Measurements from ENCODE around the gene LRP8.

LRP8 gene

DNA sequence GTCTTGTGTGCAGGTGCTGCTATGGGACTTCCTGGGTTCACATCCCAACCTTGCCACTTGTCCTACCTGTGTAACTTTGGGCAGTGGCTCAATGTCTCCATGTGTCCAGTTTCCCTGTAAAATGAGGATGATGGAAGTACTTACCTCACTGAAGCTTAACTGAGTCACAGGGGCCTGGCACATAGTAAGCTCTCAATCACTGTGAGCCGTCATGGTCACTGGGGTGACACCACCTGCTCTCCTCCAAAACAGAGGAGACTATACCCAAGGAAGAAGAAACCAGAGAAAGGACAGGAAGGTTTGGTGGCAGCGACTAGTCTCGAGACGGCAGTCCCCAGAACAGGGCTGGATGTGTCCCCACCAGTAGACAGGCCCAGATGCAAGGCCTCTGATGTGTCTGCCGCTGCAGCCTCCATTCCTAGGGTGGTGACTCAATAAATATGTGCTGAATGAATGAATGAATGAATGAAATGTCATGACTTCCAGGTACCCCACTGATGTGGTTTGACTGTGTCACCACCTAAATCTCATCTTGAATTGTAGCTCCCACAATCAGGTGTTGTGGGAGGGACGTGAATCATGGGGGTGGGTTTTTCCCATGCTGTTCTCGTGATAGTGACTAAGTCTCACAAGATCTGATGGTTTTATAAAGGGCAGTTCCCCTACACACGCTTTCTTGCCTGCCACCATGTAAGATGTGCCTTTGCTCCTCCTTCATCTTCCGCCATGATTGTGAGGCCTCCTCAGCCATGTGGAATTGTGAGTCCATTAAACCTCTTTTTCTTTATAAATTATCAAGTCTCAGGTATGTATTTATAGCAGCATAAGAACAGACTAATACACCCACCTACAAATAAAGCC, 13.0 kb upstream of the LRP8 start:
- peak in 2 of 3 donors; percentile 16 to 27 for DNase-seq (ENCODE audit: low read depth in 2 of 3, low spot score in 1 of 3)

DNA sequence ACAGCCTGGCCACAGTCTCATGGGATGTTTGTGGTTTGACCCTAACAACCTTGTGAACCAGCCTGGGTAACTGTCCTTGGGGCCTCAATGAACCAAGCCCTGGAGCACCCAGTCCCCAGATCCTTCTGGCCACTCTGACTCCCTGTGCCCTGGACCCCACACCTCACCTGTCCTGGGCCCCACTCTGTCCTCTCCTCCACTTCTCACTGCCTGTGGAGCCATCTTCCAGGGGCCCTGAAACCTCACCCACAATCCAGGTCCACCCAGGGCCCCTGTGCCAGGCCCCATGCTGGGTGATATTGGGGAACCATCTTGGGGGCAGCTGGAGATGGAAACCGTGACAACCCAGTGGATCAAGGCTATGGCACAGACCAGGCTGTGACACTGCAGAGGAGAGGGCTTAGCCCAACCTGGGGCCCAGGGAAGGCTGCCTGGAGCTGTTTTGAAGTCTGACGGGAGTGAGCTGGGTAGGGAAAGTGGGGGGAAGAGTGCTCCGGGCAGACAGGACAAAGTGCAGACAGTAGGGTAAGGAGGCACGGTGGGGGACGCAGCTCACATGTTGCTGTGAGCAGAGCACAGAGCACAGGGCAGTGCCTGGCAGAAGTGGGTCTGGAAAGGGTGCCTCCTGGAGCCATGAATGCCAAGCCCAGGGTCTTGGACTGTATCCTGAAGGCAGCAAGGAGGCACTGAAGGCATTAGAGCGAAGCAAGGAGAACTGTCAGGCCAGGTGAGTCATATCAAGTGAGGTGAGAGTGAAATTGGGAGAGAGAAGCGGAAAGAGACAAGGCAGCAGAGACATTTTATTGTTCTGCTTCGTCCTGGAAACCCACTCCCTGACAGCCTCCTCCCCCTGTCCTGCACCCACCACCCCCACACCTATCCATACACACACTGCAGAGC, 12.1 kb upstream of the LRP8 start:
- no peak for DNase-seq (ENCODE audit: low read depth in 2 of 3, low spot score in 1 of 3)

DNA sequence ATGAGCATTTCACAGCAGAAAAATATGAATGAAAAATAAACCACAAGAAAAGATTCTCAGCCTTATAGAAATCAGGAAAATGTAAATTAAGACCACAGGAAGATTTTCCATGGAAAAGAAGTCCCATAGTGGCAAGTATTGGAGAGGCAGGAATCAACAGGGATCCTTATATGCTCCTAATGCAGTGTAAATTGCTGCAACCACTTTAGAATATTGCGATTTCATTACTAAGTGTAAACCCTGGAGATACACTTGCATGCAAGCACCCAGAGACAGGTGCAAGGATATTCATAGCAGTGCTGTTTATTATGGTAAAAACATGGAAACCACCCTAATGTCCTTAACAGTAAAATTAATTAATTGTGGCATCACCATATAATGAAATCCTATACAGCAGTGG, 10.6 kb upstream of the LRP8 start:
- no peak for DNase-seq (ENCODE audit: low read depth in 2 of 3, low spot score in 1 of 3)

DNA sequence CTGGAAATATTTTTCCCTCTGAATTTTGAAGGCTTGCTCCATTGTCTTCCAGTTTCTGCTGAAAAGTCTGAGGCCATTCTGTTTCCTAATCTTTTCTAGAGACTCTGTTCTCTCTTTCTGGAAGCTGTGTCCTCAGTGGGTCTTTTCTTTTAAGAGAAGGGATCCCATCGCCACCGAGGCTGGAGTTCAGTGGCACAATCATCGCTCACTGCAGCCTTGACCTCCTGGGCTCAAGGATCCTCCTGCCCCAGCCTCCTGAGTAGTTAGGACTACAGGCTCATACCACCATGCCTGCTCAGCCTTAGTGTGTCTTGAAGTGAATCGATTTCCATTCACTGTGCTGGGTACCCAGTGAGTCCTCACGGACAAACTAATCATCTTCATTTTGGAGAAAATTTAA, 9.6 kb upstream of the LRP8 start:
- DNase-seq (ENCODE audit: low read depth in 2 of 3, low spot score in 1 of 3) = no peak

DNA sequence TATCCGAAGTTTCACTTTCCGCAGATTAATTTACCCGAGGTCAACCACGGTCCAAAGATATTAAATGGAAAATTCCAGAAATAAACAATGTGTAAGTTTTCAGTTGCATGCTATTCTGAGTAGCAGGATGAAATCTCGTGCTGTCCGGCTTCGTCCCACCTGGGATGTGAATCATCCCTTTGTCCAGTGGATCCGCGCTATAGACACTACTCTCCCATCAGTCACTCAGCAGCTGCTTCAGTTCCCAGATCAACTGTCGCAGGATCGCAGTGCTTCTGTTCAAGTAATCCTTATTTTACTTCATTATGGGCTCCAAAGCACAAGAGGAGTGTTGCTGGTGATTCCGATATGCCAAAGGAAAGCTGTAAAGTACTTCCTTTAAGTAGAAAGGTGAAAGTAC, 8.3 kb upstream of the LRP8 start:
- DNase-seq (ENCODE audit: low read depth in 2 of 3, low spot score in 1 of 3) = no peak

DNA sequence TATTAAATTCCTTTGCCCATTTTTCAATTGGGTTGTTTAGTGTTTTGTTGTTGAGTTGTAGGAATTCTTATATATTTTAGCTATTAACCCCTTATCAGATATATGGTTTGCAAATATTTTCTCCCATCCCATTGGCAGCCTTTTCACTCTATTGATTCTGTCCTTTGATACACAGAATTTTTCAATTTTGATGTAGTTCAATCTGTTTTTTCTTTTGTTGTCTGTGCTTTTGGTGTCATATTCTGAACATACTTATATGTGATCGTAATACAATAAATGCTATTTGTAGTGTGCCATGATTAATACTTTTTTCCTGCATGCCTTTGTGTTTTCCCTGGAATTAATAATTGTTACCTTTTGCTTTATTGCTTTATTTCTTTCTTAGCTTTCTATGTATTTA, 7.8 kb upstream of the LRP8 start:
- no peak for DNase-seq (ENCODE audit: low read depth in 2 of 3, low spot score in 1 of 3)

DNA sequence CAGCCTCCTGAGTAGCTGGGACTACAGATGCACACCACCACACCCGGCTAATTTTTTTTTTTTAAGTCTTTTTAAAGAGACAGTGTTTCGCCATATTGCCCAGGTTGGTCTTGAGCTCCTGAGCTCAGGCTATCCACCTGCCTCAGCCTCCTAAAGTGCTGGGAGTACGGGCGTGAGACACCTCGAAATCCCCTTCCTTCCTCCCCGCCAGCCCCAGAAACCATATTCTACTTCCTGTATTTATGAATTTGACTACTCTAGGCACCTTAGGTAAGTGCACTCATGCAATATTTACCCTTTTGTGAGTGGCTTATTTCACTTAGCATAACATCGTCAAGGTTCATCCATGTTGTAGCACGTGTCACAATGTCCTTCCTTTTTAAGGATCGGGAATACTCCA, 6.9 kb upstream of the LRP8 start:
- DNase-seq (ENCODE audit: low read depth in 2 of 3, low spot score in 1 of 3) = no peak

DNA sequence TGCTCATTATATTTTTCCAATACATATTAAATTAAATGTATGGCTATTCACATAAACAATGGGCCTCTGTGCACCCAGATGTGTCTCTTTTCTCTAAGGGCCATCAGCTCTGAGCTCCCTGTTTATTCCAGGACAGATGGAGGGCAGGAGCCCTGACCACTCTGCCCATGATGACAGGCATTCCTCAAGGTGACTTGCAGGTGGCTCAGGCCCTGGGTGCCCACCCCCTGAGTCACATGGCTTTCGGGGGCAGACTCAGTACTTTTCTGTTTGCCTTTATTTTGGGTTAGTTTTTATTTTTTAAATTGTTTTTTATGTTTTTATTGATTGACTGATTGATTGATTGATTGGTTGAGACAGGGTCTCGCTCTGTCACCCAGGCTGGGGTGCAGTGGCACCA, 6.4 kb upstream of the LRP8 start:
- no peak for DNase-seq (ENCODE audit: low read depth in 2 of 3, low spot score in 1 of 3)

DNA sequence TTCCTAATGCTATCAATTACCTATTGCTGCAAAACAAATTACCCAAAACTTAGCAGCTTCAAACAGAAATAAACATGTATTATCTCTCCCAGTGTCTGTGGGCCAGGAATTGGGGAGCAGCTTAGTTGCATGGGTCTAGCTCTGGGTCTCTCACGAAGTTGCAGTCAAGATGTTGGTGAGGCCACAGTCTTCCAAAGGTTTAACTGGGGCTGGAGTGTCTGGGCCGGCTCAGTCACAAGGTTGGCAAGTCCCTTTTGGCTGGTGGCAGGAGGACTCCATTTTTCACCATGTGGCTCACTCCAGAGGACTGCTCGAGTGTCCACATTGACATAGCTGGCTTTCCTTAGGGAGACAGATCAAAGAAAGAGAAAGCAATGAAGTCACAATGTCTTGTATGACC, 5.0 kb upstream of the LRP8 start:
- no peak for DNase-seq (ENCODE audit: low read depth in 2 of 3, low spot score in 1 of 3)

DNA sequence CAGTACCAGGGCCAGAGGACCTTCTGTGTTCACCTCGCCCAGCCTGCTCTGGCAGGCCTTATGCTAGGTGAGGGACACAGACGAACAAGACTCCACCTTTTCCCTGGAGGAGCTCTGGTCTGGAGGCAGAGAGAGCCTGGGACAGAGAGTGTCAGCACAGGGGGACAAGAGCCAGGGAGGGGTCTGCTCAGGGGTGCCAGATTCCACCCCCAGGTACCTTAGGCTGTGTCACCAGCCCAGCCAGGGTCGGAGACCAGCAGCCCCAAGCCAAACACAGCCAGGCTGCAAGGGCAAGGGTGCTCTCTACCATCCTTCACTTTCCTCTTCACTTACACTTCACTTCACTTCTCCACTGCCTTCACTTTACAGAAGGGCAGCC, 4.3 kb upstream of the LRP8 start:
- no peak for DNase-seq (ENCODE audit: low read depth in 2 of 3, low spot score in 1 of 3)

DNA sequence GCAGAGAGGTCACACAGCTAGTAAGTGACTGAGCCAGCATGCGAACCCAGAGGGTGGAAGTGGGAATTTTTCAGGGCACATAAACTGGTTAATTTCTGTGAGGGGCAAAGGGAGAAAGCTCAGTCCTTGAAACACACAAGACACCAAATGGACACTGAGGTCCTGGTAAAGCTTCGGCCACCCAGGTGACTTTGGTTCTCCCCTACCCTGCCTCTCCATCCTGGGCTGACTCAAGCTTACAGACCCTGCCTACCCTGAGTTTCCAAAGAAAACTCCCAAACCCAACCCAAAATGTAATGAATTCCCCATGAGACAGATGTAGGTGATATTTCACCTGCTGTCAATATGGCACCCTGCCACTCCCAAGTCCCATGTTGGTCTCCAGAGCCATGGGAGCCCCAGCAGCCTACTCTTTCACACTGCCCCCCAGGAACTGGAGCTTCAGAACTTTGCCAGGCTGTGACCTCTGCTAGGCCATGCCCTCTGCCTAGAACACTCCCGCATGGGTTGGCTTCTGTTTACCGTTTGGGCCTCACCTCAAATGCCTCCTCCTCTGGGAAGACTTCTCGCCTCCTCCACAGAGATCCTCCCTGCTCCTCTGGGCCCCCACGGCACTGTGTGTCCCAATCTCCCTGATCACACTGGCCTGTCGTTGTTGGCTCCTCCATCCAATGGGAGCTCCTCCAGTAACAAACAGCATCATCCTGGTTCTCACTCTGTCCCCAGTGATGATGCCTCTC, 3.7 kb upstream of the LRP8 start:
- DNase-seq (ENCODE audit: low read depth in 2 of 3, low spot score in 1 of 3) = no peak

DNA sequence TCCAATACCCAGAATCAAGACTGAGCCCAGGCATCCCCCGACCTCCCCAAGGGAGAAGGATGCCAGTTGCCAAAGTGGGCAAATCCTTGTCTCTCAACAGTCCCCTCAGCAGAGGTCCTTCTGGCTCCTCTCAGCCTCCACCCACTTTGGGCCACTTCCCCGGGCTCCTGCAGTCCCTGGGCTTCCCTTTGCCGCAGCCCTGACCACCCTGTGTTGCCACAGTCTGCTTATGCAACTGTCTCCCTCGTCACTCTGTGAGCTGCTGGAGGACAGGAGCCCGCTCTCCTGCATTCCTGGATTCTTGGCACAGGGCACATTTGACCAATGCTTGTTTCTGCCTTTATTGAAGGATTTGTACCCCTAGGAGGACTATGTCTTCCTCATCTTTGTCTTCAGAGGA, 2.9 kb upstream of the LRP8 start:
- no peak for DNase-seq (ENCODE audit: low read depth in 2 of 3, low spot score in 1 of 3)

DNA sequence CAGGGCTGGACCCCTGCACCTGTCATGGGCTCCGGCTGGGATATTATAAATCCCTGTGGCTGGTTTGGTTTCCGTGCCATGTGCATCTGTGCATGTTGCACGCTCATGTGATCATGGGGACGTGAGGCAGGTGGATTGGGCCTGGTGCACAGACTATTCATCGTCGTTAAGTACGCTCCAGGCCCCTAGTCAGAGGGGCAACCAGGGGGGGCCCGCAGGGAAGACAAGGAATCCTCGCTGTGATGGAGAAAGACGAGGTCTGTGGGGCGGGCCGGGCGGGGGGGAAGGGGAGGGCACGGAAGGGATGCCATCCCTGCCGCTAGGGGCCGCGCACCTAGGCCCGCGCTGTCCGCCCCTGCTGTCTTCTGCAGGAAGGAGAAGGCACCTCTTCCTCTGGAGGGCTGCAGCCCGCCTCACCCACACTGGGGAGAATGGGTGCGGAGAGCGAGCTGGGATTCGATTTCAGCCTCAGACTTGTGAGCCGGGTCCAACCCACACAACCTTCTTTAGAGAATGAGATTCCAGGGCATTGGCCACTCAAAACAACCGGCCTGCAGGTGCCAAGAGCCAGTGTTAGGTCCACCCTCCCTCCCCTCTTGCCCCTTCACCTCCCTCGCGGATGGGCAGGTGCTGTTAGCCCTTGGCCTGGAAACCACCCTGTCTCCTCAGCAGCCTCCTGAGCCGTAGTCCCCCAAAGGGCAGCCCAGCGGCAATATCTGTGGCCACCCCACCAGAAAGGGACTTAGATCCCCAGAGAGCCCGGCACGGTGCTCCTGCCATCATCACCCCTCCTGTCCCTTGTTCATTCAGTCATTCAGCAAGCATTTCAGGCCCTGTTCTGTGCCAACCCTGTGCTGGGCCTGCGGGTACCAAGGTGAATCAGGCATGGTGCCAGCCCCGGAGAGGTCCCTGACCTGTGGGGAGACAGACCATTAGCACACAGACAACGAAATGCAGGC, 950 bp upstream of the LRP8 start:
- DNase-seq (ENCODE audit: low read depth in 2 of 3, low spot score in 1 of 3) = peak in 1 of 3 donors; percentile 24

DNA sequence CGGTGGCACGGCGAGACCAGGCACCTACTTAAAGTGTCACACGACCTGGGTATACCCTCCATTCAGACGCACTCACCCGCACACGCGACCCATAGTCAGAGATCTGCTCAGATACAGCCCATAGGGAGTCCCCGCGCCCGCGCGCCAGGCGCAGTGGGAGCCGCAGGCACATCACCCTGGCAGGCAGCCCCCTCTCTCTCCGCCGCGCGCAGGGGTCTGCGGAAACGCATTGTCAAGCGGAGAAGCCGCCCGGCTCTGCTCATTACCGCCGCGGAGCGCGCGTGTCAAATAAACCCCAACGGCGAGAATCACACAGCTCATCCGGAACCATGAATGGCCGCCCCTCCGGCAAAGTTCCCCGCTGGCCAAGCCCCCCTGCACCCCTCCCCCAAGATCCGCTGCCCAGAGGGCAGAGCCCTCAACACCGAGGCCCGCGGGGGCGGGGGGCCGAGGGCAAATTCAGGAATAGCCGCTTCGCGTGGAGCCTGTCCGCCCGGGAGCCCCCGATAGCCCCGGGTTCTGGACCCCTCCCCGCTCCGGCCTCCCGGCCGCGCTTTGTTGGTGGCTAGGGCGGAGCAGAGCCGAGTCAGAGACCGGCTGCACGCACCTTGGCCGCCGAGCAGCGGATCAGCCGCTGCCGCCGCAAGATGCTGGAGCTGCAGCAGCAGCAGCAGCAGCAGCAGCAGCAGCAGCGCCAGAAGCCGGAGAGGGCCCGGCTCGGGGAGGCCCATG, 522 bp downstream of the LRP8 start:
- DNase-seq (ENCODE audit: low read depth in 2 of 3, low spot score in 1 of 3) = peak; percentile 32 to 42 (median 36)

DNA sequence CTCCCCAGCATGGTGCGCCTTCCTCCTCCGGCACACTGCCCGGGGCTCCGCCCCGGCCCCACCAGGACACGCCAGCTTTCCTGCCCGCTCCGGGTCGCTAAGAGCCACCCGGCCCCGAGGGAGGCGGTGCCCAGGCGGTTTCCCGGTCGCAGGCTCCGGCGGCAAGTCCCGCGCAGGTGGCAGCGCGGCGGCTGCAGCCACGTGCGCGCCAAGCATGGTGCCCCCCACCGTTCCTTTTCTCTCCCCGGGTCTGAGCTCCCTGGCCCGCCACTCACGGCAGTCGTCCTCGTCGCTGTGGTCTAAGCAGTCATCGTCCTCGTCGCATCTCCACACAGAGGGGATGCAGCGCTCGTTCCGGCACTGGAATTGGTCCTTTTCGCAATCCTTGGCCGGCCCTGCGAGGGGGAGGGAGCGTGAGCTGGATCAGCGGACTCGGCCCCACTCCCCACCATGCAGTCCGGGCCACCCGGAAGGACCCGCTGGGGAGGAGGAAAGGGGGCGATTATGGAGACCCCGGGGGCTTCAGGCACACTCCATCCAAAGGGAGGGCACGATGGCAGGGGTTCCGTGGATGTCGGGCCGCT, 1.2 kb downstream of the LRP8 start:
- peak in 2 of 3 donors; percentile 30 to 65 for DNase-seq (ENCODE audit: low read depth in 2 of 3, low spot score in 1 of 3)

DNA sequence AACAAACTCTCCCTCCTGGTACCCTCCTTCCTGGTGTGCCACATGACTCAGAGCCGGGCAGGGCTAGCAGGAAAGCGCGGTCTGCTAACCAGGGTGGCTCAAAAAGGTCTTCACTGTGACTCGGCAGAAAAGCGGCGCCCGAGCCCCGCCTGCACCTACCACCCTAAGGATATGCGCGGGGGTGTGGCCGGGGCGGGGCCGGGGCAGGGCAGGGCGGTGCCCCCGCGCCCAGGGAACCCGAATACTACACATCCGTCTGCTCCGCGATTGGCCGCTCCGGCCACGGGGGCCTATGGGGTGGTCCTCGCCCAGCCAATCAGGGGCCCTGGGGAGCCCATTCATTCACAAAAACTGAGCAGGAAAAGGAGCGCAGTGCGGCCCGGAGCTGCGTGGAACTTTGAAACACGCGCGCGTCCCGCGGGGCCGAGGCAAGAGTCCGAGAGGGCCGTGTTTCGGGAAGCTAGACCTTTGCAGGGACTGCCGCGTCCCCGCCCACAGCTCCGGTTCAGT, 1.7 kb downstream of the LRP8 start:
- peak; percentile 90 to 96 (median 93) for DNase-seq (ENCODE audit: low read depth in 2 of 3, low spot score in 1 of 3)

DNA sequence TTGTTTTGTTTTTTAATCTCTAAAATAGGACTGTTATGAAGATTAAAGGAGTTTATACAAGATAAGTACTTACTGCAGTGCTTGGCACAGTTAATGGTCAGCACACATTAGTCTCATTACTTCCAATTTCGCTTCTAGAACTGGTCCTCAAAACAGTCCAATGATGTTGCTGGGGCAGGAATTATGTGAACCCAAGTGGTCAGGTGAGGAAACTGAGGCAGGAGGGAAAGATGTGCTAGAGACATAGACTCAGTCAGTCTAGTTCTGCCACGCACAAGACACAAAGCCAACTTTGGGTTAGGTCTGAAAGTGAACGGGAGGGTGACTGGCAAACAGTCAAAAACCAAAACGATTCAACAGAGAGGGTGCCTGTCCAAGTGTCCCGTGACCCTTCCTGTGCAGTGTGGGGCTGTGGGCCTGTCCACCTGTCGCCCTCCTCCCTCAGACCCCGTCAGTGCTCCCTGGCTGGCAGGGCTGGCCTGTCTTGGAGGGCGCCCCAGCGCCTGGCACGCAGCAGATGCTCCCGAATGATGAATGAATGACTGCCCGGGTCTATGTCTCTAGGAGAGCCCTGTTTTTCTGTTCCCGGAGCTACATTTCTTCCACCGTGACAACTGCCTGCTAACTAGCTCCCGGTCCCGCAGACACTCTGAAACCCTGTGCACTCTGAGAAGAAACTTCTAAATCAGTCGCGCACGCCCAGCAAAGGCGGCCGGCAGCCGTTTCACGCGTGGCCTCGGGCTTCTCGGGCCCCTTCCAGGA, 2.4 kb downstream of the LRP8 start:
- DNase-seq (ENCODE audit: low read depth in 2 of 3, low spot score in 1 of 3) = no peak

DNA sequence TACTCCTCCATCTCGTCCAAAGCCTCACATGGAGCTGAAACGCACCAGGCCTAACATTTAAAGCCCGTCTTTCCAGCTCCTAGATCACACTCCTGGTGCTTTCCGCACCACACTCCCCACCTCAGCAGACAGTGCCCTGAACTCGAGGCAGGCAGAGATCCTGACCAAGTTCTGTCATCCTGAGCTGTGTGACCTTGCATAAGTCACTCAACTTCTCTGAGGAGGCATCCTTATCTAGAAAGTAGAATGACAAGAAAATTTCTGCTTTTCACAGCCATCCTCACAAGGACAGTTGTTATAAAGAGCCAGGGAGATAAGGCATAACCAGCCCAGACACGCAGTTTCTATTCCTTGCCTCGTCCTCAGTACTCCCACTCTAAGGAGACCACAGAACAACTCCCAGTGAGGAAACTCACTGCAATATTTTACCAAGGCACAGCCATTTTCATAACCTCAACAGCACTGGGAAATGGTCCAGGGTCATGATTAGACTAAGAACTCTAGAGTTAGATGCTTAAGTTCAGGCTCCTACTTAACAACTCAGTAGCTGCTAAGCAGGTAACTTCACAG, 3.1 kb downstream of the LRP8 start:
- no peak for DNase-seq (ENCODE audit: low read depth in 2 of 3, low spot score in 1 of 3)
